DOHH2 (cell line): ENCODE data around the gene HOXD8.

Experiments used
- H3F3A ChIP-seq: fragments of 200-600 bp; sonication (generic), shearing (Covaris generic); 2 replicates; pipeline ENCODE4 v1.6.0; 2016; ENCODE audit warnings: antibody characterized with exemption, mild to moderate bottlenecking; ENCODE audit not compliant: control insufficient read depth, insufficient read depth
- H3K27ac ChIP-seq: fragments of 200-600 bp; sonication (generic); 2 replicates; pipeline ENCODE4 v1.5.1; 2014; ENCODE audit warnings: low read depth, mild to moderate bottlenecking, low read length, moderate library complexity
- H3K27me3 ChIP-seq: fragments of 200-600 bp; sonication (generic); 2 replicates; pipeline ENCODE4 v1.6.1; 2014; ENCODE audit warnings: mild to moderate bottlenecking, low read length, mixed read lengths; ENCODE audit not compliant: control insufficient read depth
- H3K36me3 ChIP-seq: fragments of 200-600 bp; sonication (generic); 2 replicates; pipeline ENCODE4 v1.6.1; 2014; ENCODE audit warnings: mild to moderate bottlenecking, low read length, moderate library complexity, mixed read lengths; ENCODE audit not compliant: control insufficient read depth
- H3K4me1 ChIP-seq: fragments of 200-600 bp; sonication (generic); 2 replicates; pipeline ENCODE4 v1.6.1; 2014; ENCODE audit warnings: mild to moderate bottlenecking, low read length, mixed read lengths; ENCODE audit not compliant: control insufficient read depth
- H3K4me2 ChIP-seq: fragments of 200-600 bp; sonication (generic); 2 replicates; pipeline ENCODE4 v1.6.0; 2014; ENCODE audit warnings: mild to moderate bottlenecking, low read length, moderate library complexity
- H3K4me3 ChIP-seq: fragments of 200-600 bp; sonication (generic); 2 replicates; pipeline ENCODE4 v1.5.1; 2014; ENCODE audit warnings: mild to moderate bottlenecking, low read length, mixed read lengths
- H3K79me2 ChIP-seq: fragments of 200-600 bp; sonication (generic); 2 replicates; pipeline ENCODE4 v1.6.1; 2014; ENCODE audit warnings: mild to moderate bottlenecking, low read length, mixed read lengths; ENCODE audit not compliant: control insufficient read depth
- H3K9me2 ChIP-seq: fragments of 200-600 bp; sonication (generic); replicated peaks from 2 replicates; pipeline ENCODE4 v1.6.1; 2014; ENCODE audit warnings: mild to moderate bottlenecking, low read length, mixed read lengths; ENCODE audit not compliant: control insufficient read depth
- H3K9me3 ChIP-seq: fragments of 200-600 bp; sonication (generic); 2 replicates; pipeline ENCODE4 v1.6.1; 2014; ENCODE audit warnings: antibody characterized with exemption, low read length, mixed read lengths; ENCODE audit not compliant: control insufficient read depth, insufficient read depth
- H4K20me1 ChIP-seq: fragments of 200-600 bp; sonication (generic); 2 replicates; pipeline ENCODE4 v1.6.0; 2014; ENCODE audit warnings: low read depth, mild to moderate bottlenecking, antibody characterized with exemption, low read length, moderate library complexity; ENCODE audit not compliant: control insufficient read depth, insufficient read depth
- CTCF ChIP-seq: fragments of 200-600 bp; sonication (generic); IDR thresholded peaks from one replicate; pipeline ENCODE4 v1.5.1; 2014; ENCODE audit warnings: antibody characterized with exemption, mild to moderate bottlenecking, low read depth, low read length; ENCODE audit not compliant: poor library complexity, severe bottlenecking
- EZH2phosphoT487 ChIP-seq: fragments of 200-600 bp; sonication (generic); IDR thresholded peaks from 2 replicates; pipeline ENCODE4 v1.6.1; 2017; ENCODE audit warnings: borderline replicate concordance, mild to moderate bottlenecking, antibody characterized with exemption, low read length, moderate library complexity, mixed read lengths

HOXD8 gene

GRCh38 chr2:176155356-176156044 is 26.0 kb downstream of the HOXD8 start:
- Histone ChIP-seq H4K20me1 (no peaks in the 10 kb centered on the region), H3K79me2 (no peaks in the 10 kb centered on the region), H3K27ac (no peak overlapping the region), H3K4me3 (no peak overlapping the region), H3K27me3 (no peaks in the 10 kb centered on the region), H3K4me1 (no peaks in the 10 kb centered on the region), H3K4me2 (no peak overlapping the region), H3K9me3 (no peaks in the 10 kb centered on the region; the same call in 1 of the 2 replicates), H3K36me3 (no peaks in the 10 kb centered on the region), H3K9me2 (no peaks in the 10 kb centered on the region), H3F3A (no peaks in the 10 kb centered on the region)
- TF ChIP-seq EZH2phosphoT487, result no peak
- TF ChIP-seq CTCF, result no peak

- Histone ChIP-seq H3K27ac (no peak overlapping the region), H4K20me1 (no peaks in the 10 kb centered on the region), H3K4me3 (no peak overlapping the region), H3F3A (no peaks in the 10 kb centered on the region), H3K27me3 (no peaks in the 10 kb centered on the region), H3K4me1 (no peaks in the 10 kb centered on the region), H3K9me3 (no peaks in the 10 kb centered on the region; the same call in 1 of the 2 replicates), H3K9me2 (no peaks in the 10 kb centered on the region), H3K79me2 (no peaks in the 10 kb centered on the region), H3K4me2 (no peak overlapping the region), H3K36me3 (no peaks in the 10 kb centered on the region)
- TF ChIP-seq CTCF, result no peak
- no peak for TF ChIP-seq EZH2phosphoT487
These were observed 26.8 kb downstream of the HOXD8 start for GRCh38 chr2:176156301-176156806.

GRCh38 chr2:176156807-176157498 is 27.4 kb downstream of the HOXD8 start, which contains the start of gene HOXD3:
TSS of gene HOXD3 (plus strand) at chr2:176157307. CDS start at chr2:176169115, 11,808 bp downstream.
- no peaks in the 10 kb centered on the region for H3K9me2 ChIP-seq
- H3F3A ChIP-seq, result no peaks in the 10 kb centered on the region
- no peaks in the 10 kb centered on the region for H4K20me1 ChIP-seq
- H3K4me1 ChIP-seq, result no peaks in the 10 kb centered on the region
- H3K27me3 ChIP-seq, result no peaks in the 10 kb centered on the region
- H3K36me3 ChIP-seq, result no peaks in the 10 kb centered on the region
- no peaks in the 10 kb centered on the region for H3K79me2 ChIP-seq
- TF ChIP-seq EZH2phosphoT487 (no peak), CTCF (no peak)
- H3K4me2 ChIP-seq, result no peak within 1 kb of the TSS
- no peaks in the 10 kb centered on the region; the same call in 1 of the 2 replicates for H3K9me3 ChIP-seq
- H3K4me3 ChIP-seq, result no peak within 1 kb of the TSS
- H3K27ac ChIP-seq, result no peak within 1 kb of the TSS
